Progenitor cell of endocrine pancreas (in vitro differentiated cells): ENCODE results near the gene AFG1L. TPM values are rescaled to one million over a fixed set of nuclear protein-coding genes. Genes with fewer than 3 reads are reported as not detected.

ENCODE experiments used
- DNase-seq: peaks from one replicate; pipeline ENCODE4 v3.0.0; 2021; ENCODE audit warnings: low spot score; ENCODE audit not compliant: unreplicated experiment
- H3K27ac Mint-ChIP-seq: 2 replicates; pipeline ENCODE4 v1.8.0; 2021; ENCODE audit warnings: mild to moderate bottlenecking, moderate library complexity, mixed read lengths
- H3K27me3 Mint-ChIP-seq: 2 replicates; pipeline ENCODE4 v1.8.0; 2021; ENCODE audit warnings: mixed read lengths
- H3K36me3 Mint-ChIP-seq: 2 replicates; pipeline ENCODE4 v1.8.0; 2022; ENCODE audit warnings: mixed read lengths; ENCODE audit not compliant: insufficient read depth
- H3K4me1 Mint-ChIP-seq: 2 replicates; pipeline ENCODE4 v1.8.0; 2021; ENCODE audit warnings: low read depth, mixed read lengths
- H3K4me3 Mint-ChIP-seq: 2 replicates; pipeline ENCODE4 v1.8.0; 2021; ENCODE audit warnings: low read depth, mild to moderate bottlenecking, moderate library complexity, mixed read lengths
- H3K9me3 Mint-ChIP-seq: 2 replicates; pipeline ENCODE4 v1.8.0; 2021; ENCODE audit warnings: low read depth, mixed read lengths
- CTCF ChIP-seq: fragments of 200-600 bp; sonication (generic); IDR thresholded peaks from one replicate; pipeline ENCODE4 v1.5.0; 2021; ENCODE audit warnings: antibody characterized with exemption, mild to moderate bottlenecking; ENCODE audit not compliant: unreplicated experiment
- total RNA-seq: library from RNA; stranded (reverse); gene quantifications from 2 replicates; pipeline ENCODE4 v1.2.1, GENCODE V29; 2021

The AFG1L gene
- total RNA-seq, 1 donor from 2014 or later: 9.6 TPM

GRCh38 chr6:108544606-108545005 lies 249.8 kb downstream of the AFG1L start:
- peaks cover 9% of the 10 kb centered on the region for H3K27me3 Mint-ChIP-seq
- no peak for DNase-seq

GRCh38 chr6:108546079-108547049 lies 251.5 kb downstream of the AFG1L start:
- H3K4me1 Mint-ChIP-seq: peaks cover 4% of the 10 kb centered on the region
- peaks cover 9% of the 10 kb centered on the region for H3K27me3 Mint-ChIP-seq
- H3K36me3 Mint-ChIP-seq: no peaks in the 10 kb centered on the region
- H3K9me3 Mint-ChIP-seq: no peaks in the 10 kb centered on the region
- DNase-seq: no peak
- H3K4me3 Mint-ChIP-seq: no peak overlapping the region
- H3K27ac Mint-ChIP-seq: no peak overlapping the region
- no peak for TF ChIP-seq CTCF

More at GRCh38 chr6:108544606-108545005, 249.8 kb downstream of the AFG1L start:
- Mint-ChIP-seq H3K27ac (no peak overlapping the region), H3K4me3 (no peak overlapping the region), H3K9me3 (peaks cover 2% of the 10 kb centered on the region), H3K4me1 (peaks cover 7% of the 10 kb centered on the region), H3K36me3 (peaks cover under 1% of the 10 kb centered on the region)
- no peak for TF ChIP-seq CTCF

- no peak for DNase-seq
- Mint-ChIP-seq H3K4me1 (no peaks in the 10 kb centered on the region), H3K27me3 (peaks cover 5% of the 10 kb centered on the region), H3K9me3 (no peaks in the 10 kb centered on the region), H3K36me3 (no peaks in the 10 kb centered on the region), H3K27ac (no peak overlapping the region), H3K4me3 (no peak overlapping the region)
- TF ChIP-seq CTCF: no peak
Observed at GRCh38 chr6:108549241-108549640, 254.4 kb downstream of the AFG1L start.

GRCh38 chr6:108549741-108550140 lies 254.9 kb downstream of the AFG1L start:
- Mint-ChIP-seq H3K27ac (no peak overlapping the region), H3K4me1 (no peaks in the 10 kb centered on the region), H3K9me3 (no peaks in the 10 kb centered on the region), H3K27me3 (peaks cover 7% of the 10 kb centered on the region), H3K4me3 (no peak overlapping the region), H3K36me3 (no peaks in the 10 kb centered on the region)
- TF ChIP-seq CTCF: no peak
- DNase-seq: no peak

GRCh38 chr6:108550256-108550655 lies 255.4 kb downstream of the AFG1L start:
- Mint-ChIP-seq H3K27ac (no peak overlapping the region), H3K4me3 (no peak overlapping the region), H3K36me3 (no peaks in the 10 kb centered on the region), H3K4me1 (no peaks in the 10 kb centered on the region), H3K9me3 (no peaks in the 10 kb centered on the region), H3K27me3 (peaks cover 10% of the 10 kb centered on the region)
- no peak for DNase-seq
- no peak for TF ChIP-seq CTCF
